Kidney epithelial cell (primary cell): Measurements from ENCODE around the gene TLK2. TPM values are rescaled to one million over a fixed set of nuclear protein-coding genes. Genes with fewer than 3 reads are reported as not detected.
A peak's percentile ranks its signal among the peaks of the same experiment; 100 is the strongest.
"Not testable (repeated sequence)": the region's sequence is repeated elsewhere in the genome, so short reads cannot be mapped to it uniquely, and the experiment has no call there.

Experiments used
- DNase-seq: peaks from one replicate; pipeline ENCODE4 v3.0.0-alpha.2; 2010; ENCODE audit warnings: low read depth
- H3K27me3 ChIP-seq: 2 replicates; pipeline ENCODE4 v1.6.0; 2011; ENCODE audit warnings: low read length; ENCODE audit not compliant: control insufficient read depth, insufficient read depth
- H3K36me3 ChIP-seq: 2 replicates; pipeline ENCODE4 v1.5.1; 2011; ENCODE audit warnings: low read length; ENCODE audit not compliant: control insufficient read depth, insufficient read depth
- H3K4me3 ChIP-seq: 2 replicates; pipeline ENCODE4 v1.5.1; 2011; ENCODE audit warnings: low read depth, mild to moderate bottlenecking, control low read depth, low read length
- total RNA-seq: library from RNA; depleted of rRNA; stranded (reverse); fragments of >200 nt; gene quantifications from 2 replicates; pipeline ENCODE4 v1.2.3, GENCODE V29; 2015
- TF ChIP-seq, protein P1 (sequence below): IDR thresholded peaks from 2 replicates; pipeline ENCODE4 v1.5.1; 2011; ENCODE audit warnings: mild to moderate bottlenecking, moderate library complexity, low read length, control low read depth, inconsistent platforms; ENCODE audit not compliant: insufficient read depth, poor library complexity, severe bottlenecking

Gene TLK2
- 32.9 and 50.0 TPM in 2 replicates for total RNA-seq

DNA sequence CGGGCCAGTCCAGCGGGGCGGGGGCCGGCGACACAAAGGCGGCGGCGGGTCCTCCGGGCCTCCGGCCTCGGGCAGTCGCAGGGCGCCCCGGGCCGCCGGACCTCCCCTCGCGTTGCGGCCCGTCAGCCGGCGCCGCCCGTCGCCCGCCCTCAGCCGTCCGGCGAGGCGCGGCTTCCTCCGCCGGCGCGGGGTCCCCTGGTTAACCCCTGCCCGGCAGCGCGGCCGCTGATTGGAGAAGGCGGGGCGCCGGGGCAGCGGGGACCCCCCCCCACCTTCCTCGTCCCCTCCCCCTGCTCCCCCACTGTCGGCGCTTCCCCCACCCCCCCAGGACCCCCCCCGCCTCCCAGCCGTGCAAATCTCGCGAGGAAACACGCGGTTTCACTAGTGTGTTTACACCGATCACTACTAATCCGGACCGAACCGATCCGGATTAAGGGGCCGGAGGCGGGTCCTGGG is at the start of gene TLK2:
TSS of gene TLK2 (plus strand) at position 402 of the 456 bp plus-strand sequence. CDS start 2,301 bp downstream, outside the sequence.
- no peaks in the 10 kb centered on the region for H3K27me3 ChIP-seq
- DNase-seq, result no peak
- TF ChIP-seq, protein P1, sequence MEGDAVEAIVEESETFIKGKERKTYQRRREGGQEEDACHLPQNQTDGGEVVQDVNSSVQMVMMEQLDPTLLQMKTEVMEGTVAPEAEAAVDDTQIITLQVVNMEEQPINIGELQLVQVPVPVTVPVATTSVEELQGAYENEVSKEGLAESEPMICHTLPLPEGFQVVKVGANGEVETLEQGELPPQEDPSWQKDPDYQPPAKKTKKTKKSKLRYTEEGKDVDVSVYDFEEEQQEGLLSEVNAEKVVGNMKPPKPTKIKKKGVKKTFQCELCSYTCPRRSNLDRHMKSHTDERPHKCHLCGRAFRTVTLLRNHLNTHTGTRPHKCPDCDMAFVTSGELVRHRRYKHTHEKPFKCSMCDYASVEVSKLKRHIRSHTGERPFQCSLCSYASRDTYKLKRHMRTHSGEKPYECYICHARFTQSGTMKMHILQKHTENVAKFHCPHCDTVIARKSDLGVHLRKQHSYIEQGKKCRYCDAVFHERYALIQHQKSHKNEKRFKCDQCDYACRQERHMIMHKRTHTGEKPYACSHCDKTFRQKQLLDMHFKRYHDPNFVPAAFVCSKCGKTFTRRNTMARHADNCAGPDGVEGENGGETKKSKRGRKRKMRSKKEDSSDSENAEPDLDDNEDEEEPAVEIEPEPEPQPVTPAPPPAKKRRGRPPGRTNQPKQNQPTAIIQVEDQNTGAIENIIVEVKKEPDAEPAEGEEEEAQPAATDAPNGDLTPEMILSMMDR, result no peak
- no peaks in the 10 kb centered on the region for H3K36me3 ChIP-seq
- peak within 1 kb of the TSS; percentile 68 for H3K4me3 ChIP-seq

DNA sequence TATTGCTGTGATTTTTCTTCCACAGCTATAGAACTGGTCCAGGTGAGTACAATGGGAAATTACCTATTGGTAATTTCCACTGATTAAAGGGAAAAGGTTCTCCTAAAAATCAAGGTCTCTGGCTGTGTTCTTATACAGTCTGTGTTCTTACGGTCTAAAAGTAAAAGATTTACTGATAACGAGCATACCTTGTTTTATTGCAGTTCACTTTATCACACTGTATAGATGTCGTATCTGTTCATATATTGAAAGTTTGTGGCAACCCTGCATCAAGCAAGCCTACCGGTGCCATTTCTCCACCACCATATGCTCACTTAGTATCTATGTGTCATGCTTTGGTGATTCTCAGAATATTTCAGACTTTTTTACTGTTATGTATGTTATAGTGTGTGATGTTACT is 43.4 kb upstream of the TLK2 start:
- not testable (repeated sequence) for DNase-seq, H3K36me3 ChIP-seq, H3K27me3 ChIP-seq

DNA sequence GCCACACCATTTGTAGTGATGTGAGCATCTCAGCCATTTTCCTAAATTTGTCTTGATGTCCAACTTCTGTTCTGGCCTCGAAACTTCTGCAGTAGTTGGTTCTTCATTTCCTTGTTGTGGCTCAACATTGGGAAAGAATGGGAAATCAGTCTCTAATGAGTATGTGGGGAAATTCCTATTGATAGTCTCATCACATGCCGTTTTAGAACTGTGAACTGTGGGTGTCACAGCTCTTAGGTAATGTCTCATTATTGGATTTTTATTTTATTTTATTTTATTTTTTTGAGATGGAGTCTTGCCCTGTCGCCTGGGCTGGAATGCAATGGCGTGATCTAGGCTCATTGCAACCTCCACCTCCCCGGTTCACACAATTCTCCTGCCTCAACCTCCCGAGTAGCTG is 37.4 kb upstream of the TLK2 start:
- DNase-seq, H3K36me3 ChIP-seq, H3K27me3 ChIP-seq, H3K4me3 ChIP-seq: not testable (repeated sequence)

More for the DNA sequence above, 43.4 kb upstream of the TLK2 start:
- not testable (repeated sequence) for H3K4me3 ChIP-seq

DNA sequence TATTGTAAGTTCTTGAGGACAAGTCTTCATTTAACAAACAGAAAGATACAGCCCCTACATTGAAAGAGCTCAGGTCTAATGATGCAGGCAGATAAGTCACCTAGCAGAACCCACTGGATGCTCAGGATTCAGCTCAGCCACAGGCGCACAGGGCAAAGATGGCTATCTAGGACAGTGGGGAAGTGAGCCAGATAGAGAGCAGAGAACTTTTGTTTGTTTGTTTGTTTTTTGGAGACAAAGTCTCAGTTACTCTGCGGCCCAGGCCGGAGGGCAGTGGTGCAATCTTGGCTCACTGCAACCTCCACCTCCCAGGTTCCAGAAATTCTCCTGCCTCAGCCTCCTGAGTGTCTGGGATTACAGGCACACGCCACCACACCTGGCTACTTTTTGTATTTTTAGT is 34.6 kb upstream of the TLK2 start:
- no peak for DNase-seq
- H3K27me3 ChIP-seq, result no peaks in the 10 kb centered on the region
- no peak overlapping the region for H3K4me3 ChIP-seq
- no peaks in the 10 kb centered on the region for H3K36me3 ChIP-seq
- TF ChIP-seq, protein P1, result no peak

DNA sequence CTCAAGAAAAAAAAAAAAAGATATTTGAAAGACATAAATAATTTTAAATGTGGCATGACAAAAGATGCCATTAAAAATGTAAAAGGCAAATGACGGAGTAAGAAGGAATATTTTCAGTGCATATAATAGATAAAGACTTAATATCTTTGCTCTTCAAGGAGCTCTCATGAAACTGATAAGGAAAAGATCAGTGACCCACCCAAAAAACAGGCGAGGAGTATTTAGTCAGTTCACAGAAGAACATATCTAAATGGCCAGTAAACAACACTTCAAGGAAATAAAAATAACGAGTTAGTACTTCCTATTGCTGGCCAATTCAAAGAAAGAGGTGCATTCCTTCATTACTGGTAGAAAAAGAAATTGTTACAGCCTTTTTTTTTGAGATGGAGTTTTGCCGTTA is 32.8 kb upstream of the TLK2 start:
- H3K4me3 ChIP-seq, H3K36me3 ChIP-seq, H3K27me3 ChIP-seq, DNase-seq: not testable (repeated sequence)

DNA sequence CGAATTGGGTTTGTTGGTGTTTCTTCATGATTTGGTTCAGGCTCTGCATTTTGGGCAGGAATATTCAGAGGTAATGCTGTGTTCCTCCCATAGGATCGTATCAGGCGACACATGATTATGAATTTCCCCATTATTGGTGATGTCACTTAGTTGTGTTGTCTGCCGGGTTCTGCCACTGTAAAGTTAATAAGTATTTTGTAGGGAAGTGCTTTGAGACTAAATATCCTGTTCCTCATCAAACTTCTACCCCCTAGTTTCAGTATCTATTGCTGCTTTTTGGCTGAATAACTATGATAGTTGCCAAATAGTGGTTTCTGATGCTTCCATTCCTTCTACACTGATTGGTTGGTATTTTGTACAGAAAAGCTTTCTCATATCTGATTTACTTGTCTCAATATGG is 26.4 kb upstream of the TLK2 start:
- DNase-seq, result not testable (repeated sequence)

DNA sequence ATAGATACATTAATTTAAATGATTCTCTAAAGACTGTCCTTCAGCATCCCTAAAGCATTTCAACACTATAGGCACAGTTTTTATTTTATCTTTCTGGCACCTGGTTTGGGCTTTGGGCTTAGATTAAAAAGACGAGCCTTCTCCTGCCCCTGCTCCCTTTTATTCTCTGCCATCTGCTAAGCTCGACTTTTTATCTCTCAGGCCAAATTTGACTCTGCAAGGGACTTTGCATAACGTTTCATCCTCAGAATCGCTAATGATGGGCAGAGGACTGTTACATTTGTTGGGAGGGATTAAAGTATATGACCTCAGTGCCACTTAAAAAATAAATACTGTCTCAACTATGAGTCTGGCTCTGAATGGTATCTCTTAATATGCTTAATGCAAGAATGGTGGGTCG is 25.6 kb upstream of the TLK2 start:
- H3K4me3 ChIP-seq, DNase-seq, H3K27me3 ChIP-seq, H3K36me3 ChIP-seq: not testable (repeated sequence)

More for the DNA sequence above, 26.4 kb upstream of the TLK2 start:
- not testable (repeated sequence) for H3K4me3 ChIP-seq, H3K36me3 ChIP-seq, H3K27me3 ChIP-seq

DNA sequence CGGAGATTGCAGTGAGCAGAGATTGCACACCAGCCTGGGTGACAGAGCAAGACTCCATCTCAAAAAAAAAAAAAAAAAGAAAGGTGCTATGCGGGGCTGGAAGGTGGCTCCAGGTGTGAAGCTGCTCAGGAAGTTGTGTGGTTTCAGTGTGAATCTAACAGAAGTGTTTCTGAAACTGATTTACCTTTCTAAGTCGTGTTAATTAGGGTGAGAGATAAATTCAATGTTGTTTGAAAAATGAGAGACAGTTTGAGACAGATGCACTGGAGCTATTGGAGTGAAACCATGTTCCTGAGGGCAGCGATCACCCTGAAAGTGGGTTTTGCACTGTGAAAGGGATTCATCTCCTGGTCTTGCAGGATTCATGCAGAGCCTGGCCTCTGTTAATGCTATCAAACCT is 25.0 kb upstream of the TLK2 start:
- not testable (repeated sequence) for DNase-seq, H3K4me3 ChIP-seq, H3K36me3 ChIP-seq, H3K27me3 ChIP-seq

DNA sequence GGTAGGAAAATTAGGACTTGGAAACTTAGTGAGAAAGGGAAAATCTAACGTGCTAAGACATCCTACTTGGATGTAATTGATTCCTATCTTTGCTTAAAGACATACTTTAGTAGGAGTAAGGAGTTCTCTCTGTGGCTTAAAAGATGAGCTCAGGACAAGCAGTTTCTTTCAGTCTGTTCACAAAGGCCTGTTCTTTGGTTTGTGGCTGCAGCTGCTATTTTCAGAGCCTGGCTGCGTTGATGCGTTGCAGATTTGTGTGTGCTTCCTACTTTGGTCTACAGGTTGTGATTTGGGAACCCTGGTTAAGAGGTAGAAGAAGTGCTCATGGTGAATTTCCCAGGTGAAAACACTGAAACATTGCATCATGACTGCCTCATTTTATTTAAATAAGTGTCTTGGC is 24.5 kb upstream of the TLK2 start:
- not testable (repeated sequence) for H3K4me3 ChIP-seq, DNase-seq, H3K36me3 ChIP-seq, H3K27me3 ChIP-seq

DNA sequence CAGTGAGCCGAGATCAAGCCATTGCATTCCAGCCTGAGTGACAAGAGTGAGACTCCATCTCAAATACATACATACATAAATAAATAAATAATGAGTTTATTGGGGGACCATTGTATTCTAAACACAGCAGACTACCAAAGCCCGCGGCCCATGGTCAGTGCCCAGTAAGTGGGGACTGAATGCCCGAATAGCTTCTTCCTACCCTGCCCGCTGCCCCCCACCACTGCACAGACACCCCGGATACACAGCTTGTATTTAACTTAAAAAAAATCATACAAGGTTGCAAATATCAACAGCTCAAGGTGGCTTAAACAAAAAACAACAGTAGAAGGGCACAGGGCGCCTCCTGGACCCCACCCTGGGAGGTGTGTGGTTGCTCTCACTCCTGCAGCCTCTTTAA is 22.6 kb upstream of the TLK2 start:
- Histone ChIP-seq H3K36me3 (no peaks in the 10 kb centered on the region), H3K4me3 (no peak overlapping the region), H3K27me3 (no peaks in the 10 kb centered on the region)
- TF ChIP-seq, protein P1, result no peak
- DNase-seq, result no peak

DNA sequence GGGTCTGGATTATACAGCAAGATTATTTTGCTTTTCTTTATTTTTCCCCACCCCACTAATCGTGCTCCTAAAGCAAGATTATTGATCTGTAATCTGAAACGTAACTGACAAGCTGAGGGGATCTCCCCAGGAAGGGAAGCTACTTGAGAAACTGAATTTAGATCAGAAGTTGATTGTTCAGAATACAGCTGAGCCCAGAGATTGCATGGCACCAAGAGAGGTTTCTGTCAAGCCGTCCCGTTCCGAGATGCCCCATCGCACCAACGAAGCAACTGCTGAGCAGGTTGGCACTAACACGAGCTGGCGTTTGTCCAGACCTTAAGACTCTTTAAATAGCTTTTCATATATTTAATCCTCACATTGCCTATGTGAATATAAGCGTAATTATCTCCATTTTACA is 20.1 kb upstream of the TLK2 start:
- not testable (repeated sequence) for H3K36me3 ChIP-seq, DNase-seq, H3K27me3 ChIP-seq, H3K4me3 ChIP-seq

DNA sequence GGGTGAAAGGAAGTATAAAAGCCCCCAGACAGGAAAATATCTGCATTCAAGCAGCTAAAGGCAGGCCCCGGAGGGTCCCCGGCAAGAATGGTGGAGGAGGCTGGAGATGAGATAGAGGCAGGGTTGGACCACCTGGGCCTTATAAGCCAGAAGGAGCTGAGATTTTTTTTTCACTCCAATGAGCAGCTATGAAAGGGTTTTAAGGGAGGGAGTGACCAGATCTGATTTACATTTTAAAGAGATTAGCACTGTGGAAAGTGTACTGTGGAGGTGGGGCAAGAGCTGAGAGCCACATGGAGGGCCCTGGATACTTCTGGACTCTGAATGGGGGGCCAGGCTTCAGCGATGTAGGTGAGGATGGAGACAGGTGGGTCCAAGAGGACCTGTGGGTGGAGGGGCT is 14.2 kb upstream of the TLK2 start:
- not testable (repeated sequence) for H3K36me3 ChIP-seq, DNase-seq, H3K4me3 ChIP-seq, H3K27me3 ChIP-seq
